Heart right ventricle (tissue), 16 donors: Measurements from ENCODE around the gene OSR1. TPM values are rescaled to one million over a fixed set of nuclear protein-coding genes. Genes with fewer than 3 reads are reported as not detected.

ENCODE experiments used
- ATAC-seq, 8 donors: fragments of 200-7000 bp; cut with Tn5 transposase; one replicate each; pipeline ENCODE4 v1.9.1; 2020; ENCODE audit warnings: mild to moderate bottlenecking in 8 of 8, moderate library complexity in 8 of 8, moderate number of reproducible peaks in 1 of 8
- DNase-seq, 2 donors: peaks; one replicate each; pipeline ENCODE4 v3.0.0-alpha.2; 2020
- H3K27ac ChIP-seq, 10 donors: fragments of 200-600 bp; sonication (generic) in 2 of 10; one replicate each; pipeline versions ENCODE4 v1.5.0 to v1.8.0; 2020 to 2022; ENCODE audit warnings: mild to moderate bottlenecking in 3 of 10
- H3K27me3 ChIP-seq, 7 donors: fragments of 200-600 bp; one replicate each; pipeline ENCODE4 v1.8.0; 2021 to 2022; ENCODE audit warnings: mild to moderate bottlenecking in 2 of 7
- H3K36me3 ChIP-seq, 9 donors: fragments of 200-600 bp; sonication (generic) in 1 of 9; one replicate each; pipeline versions ENCODE4 v1.5.0 to v1.8.0; 2020 to 2022; ENCODE audit warnings: mild to moderate bottlenecking in 2 of 9
- H3K4me1 ChIP-seq, 9 donors: fragments of 200-600 bp; sonication (generic) in 1 of 9; one replicate each; pipeline versions ENCODE4 v1.5.0 to v1.8.0; 2020 to 2022; ENCODE audit warnings: mild to moderate bottlenecking in 4 of 9
- H3K4me3 ChIP-seq, 10 donors: fragments of 200-600 bp; sonication (generic) in 2 of 10; one replicate each; pipeline versions ENCODE4 v1.5.0 to v1.8.0; 2020 to 2022; ENCODE audit warnings: mild to moderate bottlenecking in 7 of 10, moderate library complexity in 2 of 10
- H3K9me3 ChIP-seq, 11 donors: fragments of 200-600 bp in 10 of 11; sonication (generic) in 2 of 11; one replicate each; pipeline versions ENCODE4 v1.5.0 to v1.8.0; 2013 to 2022; ENCODE audit warnings: mild to moderate bottlenecking in 2 of 11, control low read depth in 1 of 11, moderate library complexity in 1 of 11
- CTCF ChIP-seq, 9 donors: fragments of 200-600 bp; sonication (generic) in 2 of 9; IDR thresholded peaks; one replicate each; pipeline versions ENCODE4 v1.5.0 to v1.8.0; 2021 to 2022; ENCODE audit warnings: antibody characterized with exemption in 9 of 9, mild to moderate bottlenecking in 5 of 9, moderate library complexity in 1 of 9
- WGBS, 2 donors: extraction: QIAGEN DNeasy Blood & Tissue Kit; methylation state at CpG; one replicate each; pipeline ENCODE4 v1.1.7; 2013; ENCODE audit warnings: inconsistent platforms in 1 of 2; 5-methylcytosine and 5-hydroxymethylcytosine counted together
- intact Hi-C, 10 donors: fragments of 100-400 bp; cut with DNase I; formaldehyde crosslinking; loops; one replicate each; pipeline versions ENCODE4 v1.11.1 to v1.14.2; 2022
- polyA plus RNA-seq, 2 donors: library from polyadenylated mRNA; stranded (reverse); fragments of 200-250 nt; gene quantifications; one replicate each; pipeline ENCODE4 v1.2.3, GENCODE V29; 2013
- total RNA-seq, 10 donors: library from RNA; stranded (reverse); fragmentation: NEBNext Ultra II Directional in 3 of 10; extraction: Animal tissue kit (Norgen Biotek cat#: 25700) in 3 of 10; gene quantifications; one replicate each; pipeline versions ENCODE4 v1.2.1 to v1.2.4, GENCODE V29; 2021 to 2023
- donor health status: Arrhythmogenic right ventricular cardiomyopathy.
- donor health status: ischemic (EF 13 %, LVEDD 7.1; RV severe dilation, severe dysfunction).
- donor health status: healthy with polysubstance abuse.
- donor health status: DM: no; HTN: yes; CAD: no.
- donor health status: DM: no; HTN: no; CAD: no.
- donor health status: ischemic (EF 25% LVEDD 6.9; RV normal size, moderate dysfunction).
- donor health status: ischemic (EF 25% LVEDD 5.7; RV mildly dilated, moderate dysfunction).
- donor health status: healthy.
- donor health status: DM: yes; HTN: yes; CAD: no.
- donor health status: Ischemic cardiomyopathy.
- donor health status: ischemic (EF 35%, LVEDD 5.7; RV mildly dilated, moderate dysfunction).
- donor health status: nonischemic (EF 11% LVEDD 7.7; RV severe dilation, severe dysfunction).
- donor health status: DM: yes; HTN: yes; CAD: no.
- donor health status: PGD.
- donor health status: ischemic (EF 29% LVEDD 5.4; RV normal size, mild dysfunction).
- donor health status: nonischemic (EF 23%, LVEDD 6.1; RV moderate dilation, normal function).

The OSR1 gene
- total and polyA plus RNA-seq, 12 donors, result 0.71 to 13.3 (median 2.7) TPM

DNA sequence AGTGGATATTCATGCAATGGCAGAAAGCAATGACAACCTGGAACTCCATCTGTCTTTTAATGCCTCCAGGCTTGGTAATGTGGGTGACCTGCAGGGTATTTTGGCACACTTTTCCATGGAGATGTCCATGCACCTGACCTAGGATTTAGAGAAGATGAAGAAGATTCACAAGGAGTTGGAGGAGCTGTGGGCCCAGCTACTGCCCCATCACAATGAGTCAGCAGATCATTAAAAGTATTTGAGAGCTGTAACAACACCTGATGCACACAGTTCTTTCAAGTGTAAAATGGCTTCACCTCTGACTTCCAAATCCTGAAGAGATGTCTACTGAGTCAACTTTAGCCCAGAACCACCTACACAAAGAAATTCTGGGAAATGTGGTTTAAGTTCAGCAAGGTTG is 22.1 kb upstream of the OSR1 start:
- DNase-seq, result no peak
- Histone ChIP-seq H3K4me1 (no peaks in the 10 kb centered on the region), H3K9me3 (peaks cover 0 to 9% (median 0%) of the 10 kb centered on the region in 11 donors), H3K27ac (no peak overlapping the region), H3K36me3 (no peaks in the 10 kb centered on the region), H3K4me3 (no peak overlapping the region), H3K27me3 (peaks cover 0 to 3% (median 0%) of the 10 kb centered on the region in 7 donors)
- TF ChIP-seq CTCF (IDR thresholded peaks at IDR 0.05), result no peak
- ATAC-seq, result no peak
- intact Hi-C loops, result no loop called here

- H3K27ac ChIP-seq, result no peak overlapping the region
- 66 to 90% methylated on average over 2 of the region's 2 CpGs for WGBS, 2 donors
- TF ChIP-seq CTCF (IDR thresholded peaks at IDR 0.05), result no peak
Measured at GRCh38 chr2:19378939-19379338, 20.5 kb upstream of the OSR1 start.

DNA sequence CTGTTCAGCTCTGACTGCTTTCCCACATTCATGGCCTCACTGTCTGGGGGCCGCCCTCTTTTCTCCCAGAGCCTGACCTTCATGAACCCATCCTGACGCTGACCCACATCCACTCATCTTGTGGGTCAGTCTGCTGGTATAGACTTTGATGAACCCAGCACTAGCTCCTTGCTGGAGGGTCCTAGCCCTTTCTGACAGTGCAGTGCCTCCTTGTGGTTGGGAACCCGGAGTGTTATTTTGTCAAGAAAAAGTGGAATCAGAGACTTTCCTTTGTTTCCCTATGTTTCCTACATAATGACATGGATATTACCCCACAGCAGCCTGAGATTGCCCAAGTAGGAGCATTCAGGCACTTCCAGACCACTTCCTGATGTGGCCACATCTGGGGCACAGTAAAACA is 19.3 kb upstream of the OSR1 start:
- Histone ChIP-seq H3K36me3 (no peaks in the 10 kb centered on the region), H3K27ac (no peak overlapping the region), H3K9me3 (peaks cover 0 to 11% (median 0%) of the 10 kb centered on the region in 11 donors), H3K27me3 (peaks cover 0 to 6% (median 0%) of the 10 kb centered on the region in 7 donors), H3K4me3 (no peak overlapping the region), H3K4me1 (no peaks in the 10 kb centered on the region)
- 93% methylated on average over 3 of the region's 3 CpGs for whole genome bisulfite sequencing, 2 donors
- ATAC-seq (no peak), DNase-seq (no peak)
- intact Hi-C loops, result loop anchor here in 1 of 10 donors (10.0 kb wide), 1 partner anchor 487 kb away; no protein-coding TSS in a partner anchor
- TF ChIP-seq CTCF (IDR thresholded peaks at IDR 0.05), result no peak

More at GRCh38 chr2:19378939-19379338, 20.5 kb upstream of the OSR1 start:
- Histone ChIP-seq H3K27me3 (peaks cover 0 to 3% (median 0%) of the 10 kb centered on the region in 7 donors), H3K4me1 (no peaks in the 10 kb centered on the region), H3K9me3 (peaks cover 0 to 11% (median 0%) of the 10 kb centered on the region in 11 donors), H3K36me3 (no peaks in the 10 kb centered on the region), H3K4me3 (no peak overlapping the region)
- ATAC-seq (no peak), DNase-seq (no peak)
- intact Hi-C loops, result loop anchor here in 1 of 10 donors (10.0 kb wide), 1 partner anchor 486 kb away; no protein-coding TSS in a partner anchor

GRCh38 chr2:19373352-19373751 is 14.9 kb upstream of the OSR1 start:
- Histone ChIP-seq H3K36me3 (no peaks in the 10 kb centered on the region), H3K4me1 (no peaks in the 10 kb centered on the region), H3K4me3 (no peak overlapping the region), H3K27me3 (peaks cover 0 to 10% (median 6%) of the 10 kb centered on the region in 7 donors), H3K27ac (no peak overlapping the region), H3K9me3 (peaks cover 0 to 11% (median 0%) of the 10 kb centered on the region in 11 donors)
- TF ChIP-seq CTCF (IDR thresholded peaks at IDR 0.05), result no peak
- 86 to 89% methylated on average over 2 of the region's 2 CpGs for WGBS, 2 donors
- ATAC-seq, result no peak
- DNase-seq, result no peak
- intact Hi-C loops, result loop anchor here in 1 of 10 donors (10.0 kb wide), 1 partner anchor 491 kb away; no protein-coding TSS in a partner anchor
